Hepatocyte (in vitro differentiated cells): ENCODE results near the gene ARHGAP10. TPM values are rescaled to one million over a fixed set of nuclear protein-coding genes. Genes with fewer than 3 reads are reported as not detected.

Experiments
- DNase-seq: peaks from one replicate; pipeline ENCODE4 v3.0.0-alpha.2; 2016; ENCODE audit warnings: low spot score
- H2AFZ ChIP-seq: fragments of 200-600 bp; sonication (generic); 2 replicates; pipeline ENCODE4 v1.6.0; 2016; ENCODE audit warnings: antibody characterized with exemption, mild to moderate bottlenecking
- H3K27ac ChIP-seq: fragments of 200-600 bp; sonication (generic); 2 replicates; pipeline ENCODE4 v1.5.1; 2016; ENCODE audit warnings: mild to moderate bottlenecking
- H3K27me3 ChIP-seq: fragments of 200-600 bp; sonication (generic); 2 replicates; pipeline ENCODE4 v1.6.1; 2016
- H3K36me3 ChIP-seq: fragments of 200-600 bp; sonication (generic); replicated peaks from 2 replicates; pipeline ENCODE4 v1.5.1; 2016; ENCODE audit warnings: low read depth; ENCODE audit not compliant: insufficient read depth
- H3K4me1 ChIP-seq: fragments of 200-600 bp; sonication (generic); 2 replicates; pipeline ENCODE4 v1.5.1; 2016; ENCODE audit warnings: mild to moderate bottlenecking, moderate library complexity; ENCODE audit not compliant: insufficient read depth
- H3K4me2 ChIP-seq: fragments of 200-600 bp; sonication (generic); 2 replicates; pipeline ENCODE4 v1.6.0; 2016
- H3K4me3 ChIP-seq: fragments of 200-600 bp; sonication (generic); 2 replicates; pipeline ENCODE4 v1.5.1; 2016; ENCODE audit warnings: mild to moderate bottlenecking
- H3K79me2 ChIP-seq: fragments of 200-600 bp; sonication (generic); 2 replicates; pipeline ENCODE4 v1.6.0; 2017; ENCODE audit warnings: mild to moderate bottlenecking
- H3K9me2 ChIP-seq: fragments of 200-600 bp; sonication (generic); replicated peaks from 2 replicates; pipeline ENCODE4 v1.6.0; 2017; ENCODE audit warnings: mild to moderate bottlenecking; ENCODE audit not compliant: insufficient read depth
- H3K9me3 ChIP-seq: fragments of 200-600 bp; sonication (generic); 2 replicates; pipeline ENCODE4 v1.5.1; 2016; ENCODE audit warnings: low read depth, mild to moderate bottlenecking
- H4K20me1 ChIP-seq: fragments of 200-600 bp; sonication (generic); 2 replicates; pipeline ENCODE4 v1.6.0; 2016; ENCODE audit warnings: mild to moderate bottlenecking; ENCODE audit not compliant: insufficient read depth, poor library complexity, severe bottlenecking
- CTCF ChIP-seq: fragments of 200-600 bp; sonication (generic); IDR thresholded peaks from 2 replicates; pipeline ENCODE4 v1.5.1; 2016; ENCODE audit warnings: antibody characterized with exemption, mild to moderate bottlenecking; ENCODE audit not compliant: poor library complexity
- EZH2 ChIP-seq: fragments of 200-600 bp; sonication (generic); IDR thresholded peaks from 2 replicates; pipeline ENCODE4 v1.6.1; 2016; ENCODE audit warnings: antibody characterized with exemption, mild to moderate bottlenecking, borderline replicate concordance
- EZH2phosphoT487 ChIP-seq: fragments of 200-600 bp; sonication (generic); IDR thresholded peaks from one replicate; pipeline ENCODE4 v1.6.1; 2018; ENCODE audit warnings: antibody characterized with exemption, mild to moderate bottlenecking, low read depth, moderate library complexity; ENCODE audit not compliant: unreplicated experiment, severe bottlenecking
- whole genome bisulfite sequencing: methylation state at CpG from one replicate; pipeline ENCODE4 v1.1.6; 2016; ENCODE audit warnings: low lambda C conversion rate; ENCODE audit errors: missing lambda C conversion rate; 5-methylcytosine and 5-hydroxymethylcytosine counted together
- polyA plus RNA-seq: library from polyadenylated mRNA; unstranded; fragments of >200 nt; fragmentation: Nextera tagmentation; extraction: Ambion mirVana; gene quantifications from 2 replicates; pipeline ENCODE4 v1.2.1, GENCODE V29; 2016
- total RNA-seq: library from RNA; depleted of rRNA; stranded (reverse); fragments of >200 nt; gene quantifications from 2 replicates; pipeline ENCODE4 v1.2.3, GENCODE V29; 2014

Gene ARHGAP10
- total and polyA plus RNA-seq, 2 experiments from 2014 or later: 16.8 to 23.4 TPM

DNA sequence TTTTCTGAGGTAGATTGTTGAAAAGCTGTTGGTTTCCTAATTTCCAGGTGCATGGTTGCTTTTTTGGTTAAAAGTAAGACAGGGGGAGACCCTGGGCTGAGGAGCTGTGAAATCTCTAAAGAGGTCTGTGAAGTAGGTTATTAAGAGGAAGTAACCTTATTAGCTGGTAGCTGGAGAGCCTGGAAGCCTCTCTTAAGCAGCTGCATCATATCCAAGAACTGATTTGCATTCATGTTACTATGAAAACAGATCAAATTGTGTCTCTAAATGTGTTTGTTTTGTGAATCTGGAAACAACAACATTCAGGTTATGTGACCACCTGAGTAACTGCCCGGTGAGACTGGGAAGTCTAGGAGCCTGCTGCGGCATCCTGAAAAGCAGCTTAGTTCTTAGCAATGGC, 54.1 kb downstream of the ARHGAP10 start:
- 88% methylated on average over 2 of the region's 2 CpGs for WGBS
- no peak overlapping the region for H3K4me3 ChIP-seq
- no peaks in the 10 kb centered on the region for H3K36me3 ChIP-seq
- peaks cover 53% of the 10 kb centered on the region for H3K79me2 ChIP-seq
- no peaks in the 10 kb centered on the region for H3K9me2 ChIP-seq
- TF ChIP-seq EZH2 (no peak), EZH2phosphoT487 (no peak), CTCF (no peak)
- H2AFZ ChIP-seq: no peak overlapping the region
- no peaks in the 10 kb centered on the region for H3K9me3 ChIP-seq
- H4K20me1 ChIP-seq: peaks cover 3% of the 10 kb centered on the region
- no peak for DNase-seq
- no peaks in the 10 kb centered on the region for H3K27me3 ChIP-seq
- H3K4me1 ChIP-seq: peaks cover 17% of the 10 kb centered on the region
- H3K27ac ChIP-seq: no peak overlapping the region
- H3K4me2 ChIP-seq: no peak overlapping the region

DNA sequence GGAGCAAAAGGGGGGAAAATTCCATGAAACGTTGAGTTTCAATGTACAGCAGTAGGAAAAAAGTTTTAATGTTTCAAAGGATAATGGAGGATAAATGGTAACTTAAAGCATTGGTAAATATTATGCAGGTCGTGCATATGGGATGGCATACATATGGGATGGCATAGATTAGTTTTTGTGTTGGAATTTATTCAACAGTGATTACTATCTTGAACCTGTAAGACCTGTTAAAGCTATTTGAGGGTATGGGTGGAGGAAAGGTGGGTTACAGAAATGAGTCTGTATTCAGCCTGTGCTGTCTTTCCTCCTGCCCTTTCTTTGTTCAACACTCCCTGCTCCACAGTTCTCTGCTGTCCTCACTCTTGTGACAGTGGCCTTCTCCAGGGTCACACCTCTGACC, 54.6 kb downstream of the ARHGAP10 start:
- peaks cover 3% of the 10 kb centered on the region for H4K20me1 ChIP-seq
- 72% methylated on average over 2 of the region's 2 CpGs for WGBS
- H2AFZ ChIP-seq: no peak overlapping the region
- no peak for DNase-seq
- no peaks in the 10 kb centered on the region for H3K27me3 ChIP-seq
- no peak overlapping the region for H3K4me3 ChIP-seq
- H3K4me1 ChIP-seq: peaks cover 17% of the 10 kb centered on the region
- no peaks in the 10 kb centered on the region for H3K9me3 ChIP-seq
- no peak overlapping the region for H3K27ac ChIP-seq
- peaks cover 57% of the 10 kb centered on the region for H3K79me2 ChIP-seq
- no peaks in the 10 kb centered on the region for H3K36me3 ChIP-seq
- no peak overlapping the region for H3K4me2 ChIP-seq
- H3K9me2 ChIP-seq: no peaks in the 10 kb centered on the region
- TF ChIP-seq CTCF (no peak), EZH2phosphoT487 (no peak), EZH2 (no peak)

DNA sequence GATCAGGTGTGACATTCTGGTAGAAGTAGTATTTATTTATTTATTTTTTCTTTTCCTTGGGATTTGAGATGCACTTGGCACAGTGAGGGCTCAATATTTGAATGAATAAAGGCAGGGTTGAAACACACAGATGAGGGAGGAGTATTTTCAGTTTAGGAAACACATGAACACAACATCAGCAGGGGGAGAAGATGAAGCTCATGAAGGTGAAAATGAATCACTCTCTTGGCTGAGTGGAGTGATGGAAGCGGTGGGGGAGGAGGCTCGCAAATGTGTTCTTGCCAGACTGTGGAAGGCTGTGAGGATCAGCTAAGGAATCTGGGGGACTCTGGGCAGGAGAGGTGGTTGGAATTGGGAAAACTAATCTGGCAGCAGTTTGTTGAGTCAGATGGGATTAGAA, 55.3 kb downstream of the ARHGAP10 start:
- H3K27me3 ChIP-seq: no peaks in the 10 kb centered on the region
- 85% methylated on average over 2 of the region's 2 CpGs for WGBS
- H3K27ac ChIP-seq: no peak overlapping the region
- H3K9me3 ChIP-seq: no peaks in the 10 kb centered on the region
- H4K20me1 ChIP-seq: no peaks in the 10 kb centered on the region
- DNase-seq: no peak
- H2AFZ ChIP-seq: no peak overlapping the region
- H3K4me2 ChIP-seq: no peak overlapping the region
- no peaks in the 10 kb centered on the region for H3K36me3 ChIP-seq
- H3K9me2 ChIP-seq: no peaks in the 10 kb centered on the region
- TF ChIP-seq CTCF: no peak
- TF ChIP-seq EZH2phosphoT487: no peak
- no peak for TF ChIP-seq EZH2
- H3K4me1 ChIP-seq: peaks cover 17% of the 10 kb centered on the region
- no peak overlapping the region for H3K4me3 ChIP-seq
- H3K79me2 ChIP-seq: peaks cover 58% of the 10 kb centered on the region

DNA sequence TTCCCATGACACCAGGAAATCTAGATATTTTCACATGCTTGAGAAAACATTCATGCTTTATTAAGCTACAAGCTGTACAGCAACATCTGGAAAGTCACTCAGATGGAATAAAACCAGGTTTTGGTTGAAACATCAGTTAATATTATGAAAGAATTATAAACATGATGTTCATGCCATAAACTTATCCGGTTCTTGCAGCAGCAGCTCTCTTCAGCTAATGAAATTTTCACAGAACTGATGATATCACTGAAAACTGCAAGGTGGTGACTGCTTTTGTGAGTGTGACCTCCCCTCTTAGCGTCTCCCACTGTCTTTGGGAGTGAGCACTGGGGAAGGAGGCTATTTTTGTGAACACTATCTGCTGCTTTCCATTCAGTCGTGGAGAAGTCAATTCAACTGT, 56.9 kb downstream of the ARHGAP10 start:
- Histone ChIP-seq H3K79me2 (peaks cover 69% of the 10 kb centered on the region), H3K4me1 (peaks cover 23% of the 10 kb centered on the region), H3K9me2 (no peaks in the 10 kb centered on the region), H3K4me3 (no peak overlapping the region), H3K36me3 (no peaks in the 10 kb centered on the region), H2AFZ (no peak overlapping the region), H4K20me1 (no peaks in the 10 kb centered on the region), H3K4me2 (peak overlapping the region; percentile 34), H3K27me3 (no peaks in the 10 kb centered on the region), H3K27ac (peak overlapping the region; percentile 37), H3K9me3 (no peaks in the 10 kb centered on the region)
- WGBS: 67% methylated on average over 3 of the region's 3 CpGs
- no peak for DNase-seq
- TF ChIP-seq CTCF: no peak
- no peak for TF ChIP-seq EZH2
- TF ChIP-seq EZH2phosphoT487: no peak
